Effector memory CD4-positive, alpha-beta T cell (primary cell): ENCODE data around the gene HDC.

Source experiments
- DNase-seq, 3 donors: peaks; one replicate each; pipeline ENCODE4 v3.0.0-alpha.2; 2020
- H3K27ac ChIP-seq: 2 replicates; pipeline ENCODE4 v1.7.0; 2013; ENCODE audit warnings: mild to moderate bottlenecking, low read length, moderate library complexity; ENCODE audit not compliant: insufficient read depth, poor library complexity, severe bottlenecking
- H3K27me3 ChIP-seq: replicated peaks from 2 replicates; pipeline ENCODE4 v1.7.0; 2013; ENCODE audit warnings: mild to moderate bottlenecking, low read length; ENCODE audit not compliant: insufficient read depth, control insufficient read depth, poor library complexity, severe bottlenecking
- H3K36me3 ChIP-seq: 2 replicates; pipeline ENCODE4 v1.7.0; 2013; ENCODE audit warnings: mild to moderate bottlenecking, low read length, moderate library complexity; ENCODE audit not compliant: control insufficient read depth, insufficient read depth
- H3K4me1 ChIP-seq: 2 replicates; pipeline ENCODE4 v1.7.0; 2013; ENCODE audit warnings: low read length, mild to moderate bottlenecking; ENCODE audit not compliant: control insufficient read depth, insufficient read depth, poor library complexity, severe bottlenecking
- H3K4me3 ChIP-seq: 2 replicates; pipeline ENCODE4 v1.7.0; 2013; ENCODE audit warnings: low read length, low read depth, mild to moderate bottlenecking; ENCODE audit not compliant: insufficient read depth, poor library complexity, severe bottlenecking
- H3K9me3 ChIP-seq: 2 replicates; pipeline ENCODE4 v1.7.0; 2013; ENCODE audit warnings: mild to moderate bottlenecking, low read length, moderate library complexity; ENCODE audit not compliant: control insufficient read depth

HDC gene

GRCh38 chr15:50210462-50211157 is 54.9 kb downstream of the HDC start:
- no peak for DNase-seq
- Histone ChIP-seq H3K36me3 (no peaks in the 10 kb centered on the region), H3K4me1 (no peaks in the 10 kb centered on the region), H3K9me3 (no peaks in the 10 kb centered on the region), H3K27me3 (no peaks in the 10 kb centered on the region), H3K4me3 (no peak overlapping the region), H3K27ac (no peak overlapping the region)

- H3K36me3 ChIP-seq, result no peaks in the 10 kb centered on the region
- no peak overlapping the region for H3K27ac ChIP-seq
- no peaks in the 10 kb centered on the region for H3K27me3 ChIP-seq
- H3K4me3 ChIP-seq, result no peak overlapping the region
- H3K4me1 ChIP-seq, result no peaks in the 10 kb centered on the region
- DNase-seq, result no peak
- no peaks in the 10 kb centered on the region for H3K9me3 ChIP-seq
Measured at GRCh38 chr15:50209809-50210208, 55.7 kb downstream of the HDC start.

GRCh38 chr15:50206020-50206419 is 59.5 kb downstream of the HDC start:
- Histone ChIP-seq H3K27ac (no peak overlapping the region), H3K36me3 (no peaks in the 10 kb centered on the region), H3K4me1 (no peaks in the 10 kb centered on the region), H3K9me3 (no peaks in the 10 kb centered on the region), H3K4me3 (no peak overlapping the region), H3K27me3 (no peaks in the 10 kb centered on the region)
- no peak for DNase-seq

GRCh38 chr15:50202003-50202402 is 63.5 kb downstream of the HDC start:
- Histone ChIP-seq H3K4me1 (no peaks in the 10 kb centered on the region), H3K9me3 (no peaks in the 10 kb centered on the region), H3K27ac (no peak overlapping the region), H3K27me3 (no peaks in the 10 kb centered on the region), H3K36me3 (no peaks in the 10 kb centered on the region), H3K4me3 (no peak overlapping the region)
- DNase-seq, result no peak

- no peak for DNase-seq
- no peaks in the 10 kb centered on the region for H3K27me3 ChIP-seq
- no peak overlapping the region for H3K27ac ChIP-seq
- no peaks in the 10 kb centered on the region for H3K36me3 ChIP-seq
- H3K4me3 ChIP-seq, result no peak overlapping the region
- H3K4me1 ChIP-seq, result no peaks in the 10 kb centered on the region
- no peaks in the 10 kb centered on the region for H3K9me3 ChIP-seq
Measured at GRCh38 chr15:50192926-50193620, 72.5 kb downstream of the HDC start.

GRCh38 chr15:50192164-50192563 is 73.4 kb downstream of the HDC start:
- no peak for DNase-seq
- Histone ChIP-seq H3K27ac (no peak overlapping the region), H3K36me3 (no peaks in the 10 kb centered on the region), H3K27me3 (no peaks in the 10 kb centered on the region), H3K9me3 (no peaks in the 10 kb centered on the region), H3K4me3 (no peak overlapping the region), H3K4me1 (no peaks in the 10 kb centered on the region)
